Inflammatory macrophage treated with lipopolysaccharide for 4 hours (primary cell): ENCODE measurements around the gene SLC35F1.
A peak's percentile ranks its signal among the peaks of the same experiment; 100 is the strongest.

Experiments
- DNase-seq: peaks from one replicate; pipeline ENCODE4 v3.0.0-alpha.2; 2020

Gene SLC35F1

DNA sequence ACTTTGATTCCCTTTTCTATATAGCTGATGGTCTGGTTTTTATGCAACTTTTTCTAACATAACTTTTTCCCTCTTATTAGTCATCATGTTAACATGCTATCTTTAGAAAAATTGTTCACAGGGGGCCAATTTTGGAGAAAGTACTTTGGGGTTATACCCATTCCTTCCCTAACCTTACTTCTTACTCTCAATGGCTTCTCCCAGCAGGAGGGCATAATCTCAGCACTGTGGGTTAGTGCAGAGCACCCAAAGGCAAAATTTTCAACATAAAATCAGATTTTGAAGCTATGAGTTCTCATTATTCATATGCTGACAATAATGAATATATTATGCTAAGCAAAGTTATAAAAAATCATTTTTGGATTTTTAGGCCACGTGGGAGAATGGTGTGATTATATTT lies 299.2 kb downstream of the SLC35F1 start:
- DNase-seq: no peak

DNA sequence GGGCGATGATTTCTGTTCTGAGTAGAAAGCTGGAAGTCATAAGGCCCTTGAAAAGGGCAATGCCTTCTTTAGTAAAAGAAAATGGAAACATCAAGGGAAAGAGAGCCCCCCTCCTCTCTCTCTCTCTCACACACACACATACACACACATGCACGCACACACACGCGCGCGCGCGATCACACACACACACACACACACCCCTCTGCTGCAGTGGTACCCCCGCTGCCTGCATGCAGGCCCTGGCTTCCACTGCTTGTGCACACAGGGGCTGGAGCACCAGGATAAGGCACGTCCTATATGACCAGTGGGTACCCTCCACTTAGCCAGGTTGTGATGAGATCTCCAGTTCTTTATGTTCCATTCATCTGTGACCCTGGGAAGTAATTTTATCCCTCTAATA lies 300.9 kb downstream of the SLC35F1 start:
- DNase-seq: no peak

DNA sequence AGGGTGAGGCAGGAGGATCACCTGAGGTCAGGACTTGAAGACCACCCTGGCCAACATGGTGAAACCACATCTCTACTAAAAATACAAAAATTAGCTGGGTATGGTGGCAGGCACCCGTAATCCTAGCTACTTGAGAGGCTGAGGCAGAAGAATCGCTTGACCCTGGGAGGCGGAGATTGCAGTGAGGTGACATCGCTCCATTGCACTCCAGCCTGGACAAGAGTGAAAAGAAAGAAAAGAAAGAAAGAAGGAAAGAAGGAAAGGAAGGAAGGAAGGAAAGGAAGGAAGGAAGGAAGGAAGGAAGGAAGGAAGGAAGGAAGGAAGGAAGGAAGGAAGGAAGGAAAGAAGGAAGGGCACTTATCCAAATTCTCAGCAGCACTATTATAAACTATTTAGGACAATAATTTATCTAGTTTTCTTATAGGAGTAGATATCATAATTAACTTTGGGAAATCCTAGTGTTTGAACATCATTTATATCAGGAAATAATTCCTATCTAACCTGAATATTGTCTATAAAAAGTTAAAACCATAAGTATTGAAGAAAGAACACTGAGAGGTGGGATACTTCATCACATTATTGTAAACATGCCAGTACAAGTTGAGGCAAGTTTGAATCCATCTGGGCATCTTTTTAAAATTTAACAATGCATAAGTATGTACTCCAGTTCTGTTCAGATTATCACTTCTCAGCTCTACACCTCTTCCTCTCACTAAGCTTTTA lies 305.5 kb downstream of the SLC35F1 start:
- no peak for DNase-seq

DNA sequence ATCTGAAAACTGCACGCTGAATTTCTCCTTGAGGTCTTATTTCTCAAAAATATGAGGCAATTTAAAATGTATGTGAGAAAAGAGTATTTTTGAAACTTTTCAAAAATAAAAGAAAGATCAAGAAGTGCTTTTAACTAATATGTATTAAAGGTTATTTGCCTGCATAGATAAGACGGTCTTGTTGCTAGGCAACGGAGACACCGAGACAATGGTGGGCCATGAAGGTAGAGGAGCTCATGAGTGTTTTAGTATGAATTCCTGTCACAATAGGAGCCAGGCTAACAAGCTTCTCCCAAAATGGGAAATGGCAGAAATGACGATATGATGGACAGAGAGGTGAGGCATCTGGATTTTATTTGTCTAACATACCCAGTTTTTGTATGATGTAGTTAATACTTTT lies 308.2 kb downstream of the SLC35F1 start:
- no peak for DNase-seq

DNA sequence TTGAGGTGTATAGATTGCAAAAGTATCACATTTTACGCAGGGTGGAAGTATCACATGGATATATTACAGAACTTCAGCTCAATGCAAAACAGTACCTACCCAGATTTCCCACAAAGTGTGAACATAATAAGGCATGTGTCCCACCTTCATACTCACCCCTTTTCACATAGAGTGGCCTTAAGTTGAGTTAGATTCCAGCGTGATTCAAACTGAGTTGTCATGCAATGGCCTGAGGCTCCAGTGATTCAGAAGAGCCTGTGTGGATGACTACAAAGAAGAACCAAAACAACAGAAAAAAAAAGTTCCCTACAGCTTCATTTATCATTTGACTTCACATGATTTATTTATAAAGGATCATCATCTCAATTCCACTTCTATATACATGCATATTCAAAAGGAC lies 309.7 kb downstream of the SLC35F1 start:
- no peak for DNase-seq

DNA sequence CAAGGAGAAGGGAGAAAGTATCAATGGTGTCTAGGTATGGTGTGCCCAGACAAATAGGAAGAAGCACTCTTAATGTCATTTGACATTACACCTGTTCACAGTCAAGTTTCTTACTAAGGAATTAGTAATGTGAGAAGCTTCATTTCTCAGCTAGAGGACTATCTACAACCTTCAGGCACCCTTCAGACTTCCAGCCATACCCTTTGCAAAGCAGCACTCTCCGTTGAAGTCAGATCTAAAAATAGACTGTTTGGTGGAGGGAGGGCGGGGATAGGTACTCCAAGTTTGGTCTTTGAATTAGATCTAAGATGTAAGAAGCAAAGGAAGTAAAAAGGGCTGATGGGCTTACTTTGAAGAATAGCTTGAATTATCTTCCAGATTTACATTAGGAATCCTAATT lies 311.1 kb downstream of the SLC35F1 start:
- no peak for DNase-seq

DNA sequence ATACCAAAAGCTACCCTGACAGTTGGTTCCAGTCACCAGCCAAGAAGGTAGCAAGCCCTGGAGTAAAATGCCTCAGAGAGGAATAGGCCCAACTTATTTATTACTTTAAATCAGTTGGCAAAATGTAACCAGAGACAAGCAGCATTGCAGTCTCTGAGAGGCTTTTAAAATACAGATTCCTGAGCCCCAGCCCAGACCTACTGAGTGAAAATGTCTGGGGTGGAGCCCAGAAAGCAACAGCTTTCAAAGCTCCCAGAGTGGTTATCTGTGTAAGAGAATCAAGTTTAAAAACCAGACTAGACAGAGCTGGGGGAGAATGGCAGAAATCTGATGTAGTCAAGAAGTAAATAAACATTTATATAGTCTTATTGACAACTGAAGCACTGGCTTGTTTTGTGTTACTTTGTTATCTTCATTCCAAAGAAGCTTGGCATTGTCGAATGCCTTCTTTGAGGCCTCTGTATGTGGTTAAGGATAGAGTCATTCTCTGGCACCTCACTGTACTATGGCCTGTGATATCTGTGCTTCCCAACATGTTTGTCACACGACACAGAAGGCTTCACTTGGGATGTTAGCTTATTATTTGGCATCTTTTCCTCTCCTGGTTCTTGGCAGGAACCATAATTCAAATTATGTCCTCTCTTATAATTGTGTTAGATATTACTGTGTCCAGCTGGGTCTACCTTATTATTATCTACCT lies 313.5 kb downstream of the SLC35F1 start:
- DNase-seq: no peak

DNA sequence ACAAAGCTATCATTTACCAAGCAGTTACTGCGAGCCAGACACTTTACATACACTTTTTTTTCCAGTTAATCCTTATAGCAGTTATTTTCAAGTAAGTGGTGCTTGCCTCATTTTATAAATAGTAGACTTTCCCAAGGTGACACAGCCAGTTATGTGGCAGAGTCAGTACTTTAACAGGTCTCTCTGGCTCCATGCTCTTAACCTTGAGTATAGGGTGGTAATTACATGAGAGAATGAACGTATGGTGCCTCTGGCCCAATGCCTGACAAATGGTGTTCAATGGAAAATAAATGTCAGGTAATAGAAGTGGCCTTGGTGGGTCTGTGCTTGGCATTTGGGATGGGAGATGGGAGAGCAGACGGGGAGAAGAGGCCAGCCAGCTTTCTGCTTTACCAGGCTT lies 316.3 kb downstream of the SLC35F1 start:
- no peak for DNase-seq

DNA sequence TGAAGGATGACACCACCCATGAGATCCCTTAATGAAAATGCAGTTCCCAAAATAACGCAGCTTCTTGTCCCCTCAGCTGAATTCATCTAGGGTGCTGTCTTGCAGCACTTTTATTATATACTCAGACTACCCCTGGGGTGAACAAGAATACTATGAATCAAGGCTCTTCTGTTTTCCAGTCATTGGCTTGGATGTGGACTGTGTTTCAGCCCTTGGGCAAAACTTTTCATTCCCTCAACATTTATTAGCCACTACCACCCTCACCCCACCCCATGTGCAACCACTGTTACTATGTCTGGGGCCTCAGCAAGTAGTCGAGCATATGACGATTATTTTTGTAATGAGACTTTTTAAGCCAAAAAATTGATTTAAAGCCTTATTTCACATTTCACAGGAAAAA lies 321.8 kb downstream of the SLC35F1 start:
- DNase-seq: no peak

DNA sequence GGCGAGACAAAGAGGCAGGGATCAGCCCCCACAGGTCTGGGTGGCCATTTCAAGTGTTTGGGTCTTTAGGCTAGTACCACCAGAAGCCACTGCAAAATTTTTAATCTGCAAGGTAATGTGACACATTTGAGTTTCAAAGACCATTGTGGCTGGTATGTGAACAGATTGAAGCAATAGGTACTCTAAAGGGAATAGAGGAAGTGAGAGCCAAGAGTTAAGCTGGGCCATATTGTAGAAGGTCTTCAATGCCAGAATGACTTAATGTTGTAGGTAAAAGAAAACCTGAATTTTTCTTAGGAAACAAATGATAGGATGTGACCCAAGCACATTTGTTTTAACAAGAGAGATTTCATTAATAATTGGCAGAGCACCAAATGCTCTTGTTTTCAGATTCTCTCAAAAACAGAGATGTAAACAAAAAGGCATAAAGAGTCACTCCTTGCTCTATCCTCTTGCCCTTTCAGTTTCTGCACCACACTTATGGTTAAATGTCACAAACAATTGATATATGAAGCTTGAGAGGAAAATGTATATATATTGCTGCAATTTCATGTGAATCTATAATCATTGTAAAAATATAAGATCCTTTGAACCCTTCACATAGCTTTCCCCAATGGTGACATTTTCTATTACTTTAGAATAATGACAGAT lies 333.9 kb downstream of the SLC35F1 start:
- DNase-seq: no peak

DNA sequence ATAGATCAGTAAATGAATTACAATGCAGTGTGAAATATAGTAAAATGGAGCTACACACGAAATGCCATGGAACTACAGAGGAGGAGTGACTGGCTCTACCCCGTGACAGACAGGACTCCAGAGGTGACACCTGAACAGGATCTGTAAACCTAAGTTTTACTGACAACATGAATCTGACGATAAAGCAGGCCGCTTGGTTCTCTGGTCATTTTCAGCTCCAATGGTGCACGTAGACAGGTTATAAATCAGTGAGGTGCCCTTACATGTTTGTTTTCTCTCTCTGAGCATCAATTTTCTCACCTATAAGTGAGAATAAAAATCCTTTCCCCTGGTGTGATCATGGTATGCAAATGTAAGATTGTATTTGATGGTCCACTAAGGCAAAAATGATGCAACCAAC lies 339.3 kb downstream of the SLC35F1 start:
- DNase-seq: no peak

DNA sequence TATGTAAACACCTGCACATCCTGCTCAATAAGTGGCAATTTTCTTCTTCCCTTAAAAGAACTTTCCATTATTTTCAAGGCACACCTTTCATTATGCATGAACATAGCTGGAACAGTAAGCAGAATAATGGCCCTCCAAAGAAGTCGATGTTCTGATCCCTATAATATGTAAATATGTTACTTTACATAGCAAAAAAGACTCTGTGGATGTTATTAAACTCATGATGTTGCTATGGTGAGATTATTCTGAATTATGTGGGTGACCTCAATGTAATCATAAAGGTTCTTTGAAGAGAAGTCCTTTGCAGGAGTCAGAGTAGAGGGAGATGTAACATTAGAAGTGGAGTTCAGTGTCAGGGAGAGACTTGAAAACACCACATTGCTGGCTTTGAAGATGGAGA lies 341.1 kb downstream of the SLC35F1 start:
- no peak for DNase-seq

DNA sequence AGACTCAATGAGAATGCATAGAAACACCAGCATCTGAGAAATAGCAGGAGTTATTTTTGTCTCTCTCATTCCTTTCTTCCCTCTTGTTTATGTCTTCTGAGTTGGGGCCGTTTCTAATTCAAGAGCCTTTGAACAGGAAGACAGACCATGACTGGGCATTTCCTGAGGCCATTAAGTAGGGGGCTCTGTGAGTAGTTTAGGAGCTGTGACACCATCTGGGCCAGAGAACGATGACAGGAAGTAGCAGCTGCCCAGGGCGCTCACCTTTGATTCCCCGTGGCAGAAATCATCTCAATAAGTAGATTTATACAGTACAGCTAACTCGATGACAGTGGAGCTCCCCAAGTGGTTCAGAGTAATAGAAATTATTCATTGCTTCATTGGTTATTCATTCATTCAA lies 342.6 kb downstream of the SLC35F1 start:
- DNase-seq: no peak

DNA sequence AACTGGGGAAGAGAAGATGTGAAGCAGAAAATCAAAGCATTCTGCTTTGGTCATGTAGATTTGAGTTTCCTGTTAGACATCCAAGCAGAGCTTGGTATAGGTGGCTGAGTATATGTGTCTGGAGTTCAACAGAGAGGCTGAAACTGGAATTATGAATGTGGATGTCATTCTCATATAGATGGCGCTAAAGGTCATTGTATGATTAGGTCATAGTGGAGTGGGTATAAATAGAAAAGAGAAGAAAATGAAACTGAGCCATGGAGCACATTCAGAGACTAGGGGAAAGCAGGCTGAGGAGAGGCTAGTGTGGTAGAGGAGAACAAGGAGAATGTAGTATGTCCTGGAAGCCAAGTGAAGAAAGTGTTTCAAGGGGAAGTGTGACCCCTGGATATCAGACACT lies 345.4 kb downstream of the SLC35F1 start:
- DNase-seq: peak; percentile 31

DNA sequence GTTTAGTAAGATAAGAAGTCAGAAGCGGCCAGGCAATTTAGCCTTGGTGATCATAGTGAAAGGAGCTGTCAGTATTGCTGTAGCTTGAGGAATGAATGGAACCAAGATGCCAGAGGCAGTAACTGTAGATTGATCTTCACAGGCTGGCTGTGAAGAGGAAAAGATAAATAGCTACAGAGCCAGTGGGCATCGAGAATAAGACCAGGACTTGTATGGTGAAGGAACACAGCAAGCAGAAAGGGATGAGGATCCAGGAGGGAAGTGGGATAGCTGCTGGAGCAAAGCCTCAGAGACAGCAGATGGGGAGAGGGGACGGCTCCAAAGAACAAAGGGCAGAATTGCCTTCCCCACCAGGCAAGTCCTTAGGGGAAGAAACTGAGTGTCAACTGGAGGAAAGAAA lies 346.7 kb downstream of the SLC35F1 start:
- no peak for DNase-seq

DNA sequence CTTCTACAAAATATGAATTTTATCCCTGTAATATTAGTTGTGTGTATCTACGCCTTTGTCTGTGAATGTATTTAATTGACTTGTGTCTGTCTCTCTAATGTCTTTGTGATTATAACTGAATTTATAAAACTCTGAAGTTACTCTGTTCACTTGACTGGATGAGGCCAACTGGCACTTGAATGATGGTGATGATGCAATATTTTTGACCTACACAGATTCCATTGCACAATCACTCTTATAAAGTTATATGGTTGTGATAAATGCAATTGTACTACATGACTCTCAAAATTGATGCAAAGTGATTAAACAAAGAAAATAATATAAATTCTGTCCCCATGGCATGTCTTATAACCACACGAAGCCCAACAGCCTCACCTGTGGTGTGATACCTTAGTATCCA lies 353.8 kb downstream of the SLC35F1 start:
- DNase-seq: no peak

DNA sequence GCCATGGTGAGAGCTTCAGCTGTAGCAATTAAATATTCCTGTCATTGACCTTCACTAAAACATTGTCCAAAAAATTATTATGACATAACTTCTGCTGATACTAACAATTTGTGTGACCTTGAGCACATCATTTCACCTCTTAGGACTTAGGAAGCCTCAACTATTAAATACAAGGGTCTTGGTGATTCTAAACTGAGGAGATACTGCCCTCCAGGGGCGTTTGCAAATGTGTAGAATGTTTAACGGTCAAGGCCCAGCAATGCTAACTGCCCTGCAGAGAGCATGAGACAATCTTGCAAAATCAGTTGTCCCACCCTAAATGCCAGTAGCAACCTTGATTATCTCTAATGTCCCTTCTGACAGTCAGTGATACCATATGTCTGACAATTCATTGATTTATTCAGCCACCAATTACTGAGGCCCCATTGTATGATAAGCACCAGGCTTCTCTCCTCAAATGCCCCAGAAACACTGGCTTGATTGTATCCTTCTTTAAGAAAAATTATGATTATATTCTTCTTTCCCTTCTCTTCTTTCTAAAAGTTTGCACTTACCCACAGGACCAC lies 356.9 kb downstream of the SLC35F1 start:
- no peak for DNase-seq

DNA sequence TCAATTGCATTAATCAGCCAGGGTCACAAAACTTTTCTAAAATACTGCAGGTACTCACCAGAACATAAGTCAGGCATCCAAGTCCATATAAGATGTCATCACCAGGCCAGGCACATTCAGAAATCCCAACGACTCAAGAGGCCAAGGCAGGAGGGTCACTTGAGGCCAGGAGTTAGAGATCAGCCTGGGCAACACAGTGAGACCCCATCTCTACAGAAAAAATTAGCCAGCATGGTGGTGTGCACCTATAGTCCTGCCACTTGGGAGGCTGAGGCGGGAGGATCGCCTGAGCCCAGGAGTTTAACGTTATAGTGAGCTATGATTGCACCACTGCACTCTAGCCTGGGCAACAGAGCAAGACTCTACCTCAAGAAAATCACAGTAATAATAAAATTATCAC lies 362.6 kb downstream of the SLC35F1 start:
- no peak for DNase-seq

DNA sequence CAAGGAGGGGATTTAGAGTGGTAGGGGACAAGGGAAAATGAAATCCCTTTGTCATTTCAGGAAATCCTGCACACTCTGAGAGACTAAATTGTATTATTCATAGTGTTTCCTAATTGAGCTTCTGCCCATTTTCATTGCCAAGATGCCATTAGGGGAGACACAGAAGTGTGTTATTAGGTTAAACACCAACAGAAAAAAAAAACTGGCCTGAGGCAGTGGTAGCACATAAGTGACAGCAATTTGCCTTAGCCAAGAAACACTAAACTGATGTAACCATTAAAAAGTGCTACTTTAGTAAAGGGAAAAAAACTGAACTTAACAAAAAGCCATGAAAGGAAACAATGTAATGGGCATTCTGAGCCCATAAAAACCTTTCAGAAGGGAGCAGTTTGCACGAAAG lies 370.6 kb downstream of the SLC35F1 start:
- no peak for DNase-seq

DNA sequence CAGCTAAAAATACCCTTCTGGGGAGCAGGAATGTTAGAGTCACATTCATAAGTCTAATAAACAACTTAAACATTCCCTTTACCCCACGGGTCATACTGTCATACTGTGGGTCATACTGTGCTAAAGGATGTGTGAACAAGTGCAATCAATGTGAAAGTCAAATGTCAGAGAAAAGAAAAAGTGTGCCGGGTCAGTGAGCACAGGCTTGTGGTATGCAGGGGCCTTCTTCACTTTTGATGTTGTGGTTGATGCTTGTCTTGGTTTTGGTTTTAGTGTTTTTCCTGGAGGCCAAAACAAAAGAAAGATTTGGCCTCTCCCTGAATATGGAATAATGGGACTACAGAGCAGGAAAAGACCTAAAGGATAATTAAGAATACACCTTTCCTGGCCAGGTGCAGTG lies 373.1 kb downstream of the SLC35F1 start:
- DNase-seq: no peak

DNA sequence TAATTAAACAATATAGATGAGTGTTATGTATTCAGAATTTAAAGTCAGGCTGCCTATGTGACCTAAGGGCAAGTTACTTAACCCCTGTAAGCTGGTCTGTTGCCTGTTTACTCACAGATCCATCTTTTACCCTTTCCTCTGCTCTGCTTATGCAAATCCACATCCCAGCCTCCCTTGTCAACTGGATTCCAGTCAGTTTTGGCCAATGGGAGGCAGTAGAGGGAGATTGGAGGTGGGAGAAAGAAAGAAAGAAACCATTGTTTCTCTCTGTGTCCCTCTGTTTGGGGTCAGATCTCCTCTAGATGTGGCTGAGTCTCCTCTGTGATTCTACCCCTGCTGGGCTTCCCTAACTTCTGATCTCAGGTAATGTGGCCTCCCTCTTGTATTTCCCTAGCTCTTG lies 374.2 kb downstream of the SLC35F1 start:
- no peak for DNase-seq

DNA sequence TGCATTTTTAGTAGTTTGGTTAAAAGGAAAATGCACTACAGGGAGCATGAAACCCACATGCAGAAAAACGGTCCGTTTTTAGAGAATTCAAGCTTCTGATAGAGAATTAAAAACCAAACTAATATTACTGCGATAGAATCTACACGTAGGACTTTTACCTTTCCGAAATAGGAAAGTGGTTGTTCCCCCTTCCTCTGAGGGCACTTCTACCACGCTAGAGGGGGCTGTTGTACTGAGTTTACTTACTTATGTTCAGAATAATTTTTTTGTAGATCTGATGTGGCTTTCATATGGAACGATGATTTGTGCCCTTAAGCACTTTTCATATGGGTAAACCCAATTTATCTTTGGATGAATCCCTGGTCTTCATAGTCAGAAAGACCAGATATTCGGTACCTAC lies 376.7 kb downstream of the SLC35F1 start:
- peak; percentile 40 for DNase-seq

DNA sequence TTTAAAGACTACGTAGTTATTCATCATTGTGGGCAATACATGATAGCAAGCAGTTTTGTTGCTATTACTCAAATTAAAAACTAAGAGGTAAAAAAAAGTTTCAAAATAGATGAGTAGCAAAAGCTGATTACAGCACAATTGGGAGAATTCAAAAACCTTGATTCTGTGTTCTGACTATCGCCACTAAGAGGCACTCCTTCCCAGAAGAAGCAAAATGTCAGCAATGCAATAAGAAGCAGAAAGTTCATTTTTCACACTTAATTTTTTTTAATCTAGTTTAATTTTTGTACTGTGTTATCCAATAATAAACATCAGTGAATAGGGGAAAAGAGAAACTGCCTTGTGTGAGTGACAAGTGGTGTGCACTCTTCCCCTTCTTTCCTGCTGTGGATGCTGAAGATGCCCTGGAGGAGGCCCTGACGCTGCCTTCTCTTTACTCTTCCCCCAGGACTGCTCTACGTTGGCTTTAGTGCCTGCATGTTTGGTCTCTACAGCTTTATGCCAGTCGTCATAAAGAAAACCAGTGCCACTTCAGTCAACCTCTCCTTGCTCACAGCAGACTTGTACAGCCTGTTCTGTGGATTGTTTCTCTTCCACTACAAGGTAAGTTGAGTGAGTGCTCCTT lies 377.8 kb downstream of the SLC35F1 start:
- DNase-seq: no peak

DNA sequence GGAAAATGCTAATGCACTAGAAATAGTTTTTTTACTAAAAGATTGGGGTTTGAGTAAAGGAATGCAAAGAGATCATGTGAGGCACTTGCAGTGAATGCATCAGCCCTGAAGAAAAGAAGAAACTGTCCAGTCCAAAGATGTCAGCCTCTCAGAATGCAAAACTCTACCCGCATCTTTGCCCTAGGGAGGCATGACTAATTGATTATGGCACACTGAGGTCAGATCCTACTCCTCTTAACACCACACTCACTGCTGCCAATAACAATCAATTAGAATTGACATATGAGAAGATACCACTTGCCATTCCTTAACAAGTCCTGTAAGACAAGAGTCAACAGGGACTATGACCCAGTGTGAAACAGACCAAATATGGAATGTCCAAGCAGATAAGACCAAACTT lies 378.7 kb downstream of the SLC35F1 start:
- DNase-seq: no peak
